Measurements from ENCODE around the gene HINFP. TPM values are rescaled to one million over a fixed set of nuclear protein-coding genes. Genes with fewer than 3 reads are reported as not detected.
"Not testable (repeated sequence)": the region's sequence is repeated elsewhere in the genome, so short reads cannot be mapped to it uniquely, and the experiment has no call there.

HINFP gene
- total RNA-seq, 1 donor from 2014 or later: 58.1 TPM

DNA sequence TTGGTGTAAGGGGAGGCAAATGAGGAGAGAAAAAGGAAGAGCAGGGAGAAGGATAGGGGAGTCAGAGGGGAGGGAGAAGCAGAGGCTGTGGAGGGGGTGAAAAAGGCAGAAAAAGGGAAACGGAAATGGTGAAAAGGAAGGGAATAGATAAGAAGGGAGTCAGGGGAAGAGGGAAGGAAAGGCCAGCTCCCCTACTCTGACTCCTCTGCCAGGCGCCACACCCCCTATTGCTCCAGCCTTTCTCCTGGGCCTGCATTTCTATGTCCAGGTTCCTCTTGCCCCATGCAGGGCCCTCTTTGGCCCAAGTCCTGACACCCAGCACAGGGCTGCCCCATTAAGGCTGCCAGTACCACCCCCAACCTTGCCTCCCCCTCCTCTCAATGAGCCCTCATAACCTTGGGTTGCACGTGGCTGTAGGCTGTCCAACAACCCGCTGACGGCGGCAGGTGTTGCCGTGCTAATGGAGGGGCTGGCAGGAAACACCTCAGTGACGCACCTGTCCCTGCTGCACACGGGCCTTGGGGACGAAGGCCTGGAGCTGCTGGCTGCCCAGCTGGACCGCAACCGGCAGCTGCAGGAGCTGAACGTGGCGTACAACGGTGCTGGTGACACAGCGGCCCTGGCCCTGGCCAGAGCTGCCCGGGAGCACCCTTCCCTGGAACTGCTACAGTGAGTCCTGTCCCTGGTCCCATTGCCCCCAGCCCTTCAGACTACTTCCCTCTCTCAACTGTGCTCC is 60.5 kb downstream of the HINFP start:
- TF ChIP-seq, protein P1, sequence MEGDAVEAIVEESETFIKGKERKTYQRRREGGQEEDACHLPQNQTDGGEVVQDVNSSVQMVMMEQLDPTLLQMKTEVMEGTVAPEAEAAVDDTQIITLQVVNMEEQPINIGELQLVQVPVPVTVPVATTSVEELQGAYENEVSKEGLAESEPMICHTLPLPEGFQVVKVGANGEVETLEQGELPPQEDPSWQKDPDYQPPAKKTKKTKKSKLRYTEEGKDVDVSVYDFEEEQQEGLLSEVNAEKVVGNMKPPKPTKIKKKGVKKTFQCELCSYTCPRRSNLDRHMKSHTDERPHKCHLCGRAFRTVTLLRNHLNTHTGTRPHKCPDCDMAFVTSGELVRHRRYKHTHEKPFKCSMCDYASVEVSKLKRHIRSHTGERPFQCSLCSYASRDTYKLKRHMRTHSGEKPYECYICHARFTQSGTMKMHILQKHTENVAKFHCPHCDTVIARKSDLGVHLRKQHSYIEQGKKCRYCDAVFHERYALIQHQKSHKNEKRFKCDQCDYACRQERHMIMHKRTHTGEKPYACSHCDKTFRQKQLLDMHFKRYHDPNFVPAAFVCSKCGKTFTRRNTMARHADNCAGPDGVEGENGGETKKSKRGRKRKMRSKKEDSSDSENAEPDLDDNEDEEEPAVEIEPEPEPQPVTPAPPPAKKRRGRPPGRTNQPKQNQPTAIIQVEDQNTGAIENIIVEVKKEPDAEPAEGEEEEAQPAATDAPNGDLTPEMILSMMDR (IDR thresholded peaks at IDR 0.05; ENCODE audit: partially characterized antibody, unreplicated experiment): no peak
- Mint-ChIP-seq H3K4me3 (ENCODE audit: unreplicated experiment) (no peak overlapping the region), H3K4me1 (ENCODE audit: low read depth, unreplicated experiment) (peaks cover 1% of the 10 kb centered on the region), H3K9me3 (ENCODE audit: unreplicated experiment) (no peaks in the 10 kb centered on the region), H3K36me3 (ENCODE audit: unreplicated experiment) (no peaks in the 10 kb centered on the region), H3K27me3 (ENCODE audit: unreplicated experiment) (peaks cover 7% of the 10 kb centered on the region), H3K27ac (ENCODE audit: unreplicated experiment) (no peak overlapping the region)
- no peak for DNase-seq

DNA sequence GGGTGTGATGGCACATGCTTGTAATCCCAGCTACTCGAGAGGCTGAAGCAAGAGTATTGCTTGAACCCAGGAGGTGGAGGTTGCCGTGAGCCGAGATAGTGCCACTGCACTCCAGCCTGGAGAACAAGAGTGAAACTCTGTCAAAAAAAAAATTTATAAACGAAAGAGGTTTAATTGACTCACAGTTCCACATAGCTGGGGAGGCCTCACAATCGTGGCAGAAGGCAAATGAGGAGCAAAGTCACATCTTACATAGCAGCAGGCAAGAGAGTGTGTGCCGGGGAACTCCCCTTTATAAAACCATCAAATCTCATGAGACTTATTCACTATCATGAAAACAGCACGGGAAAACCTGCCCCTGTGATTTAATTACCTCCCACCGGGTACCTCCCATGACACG is 63.0 kb downstream of the HINFP start:
- H3K9me3 Mint-ChIP-seq (ENCODE audit: unreplicated experiment); H3K4me1 Mint-ChIP-seq (ENCODE audit: low read depth, unreplicated experiment); H3K27ac Mint-ChIP-seq (ENCODE audit: unreplicated experiment); DNase-seq; H3K27me3 Mint-ChIP-seq (ENCODE audit: unreplicated experiment); H3K4me3 Mint-ChIP-seq (ENCODE audit: unreplicated experiment); H3K36me3 Mint-ChIP-seq (ENCODE audit: unreplicated experiment): not testable (repeated sequence)

Other genes starting within 250 kb of the HINFP start
- gene CXCR5, start 237.7 kb upstream of the HINFP start, total RNA-seq (ENCODE audit: unreplicated experiment): not detected
- gene BCL9L, start 195.7 kb upstream of the HINFP start, total RNA-seq (ENCODE audit: unreplicated experiment): 13.0 TPM
- not detected for gene UPK2, start 165.3 kb upstream of the HINFP start, total RNA-seq (ENCODE audit: unreplicated experiment)
- gene FOXR1, start 149.8 kb upstream of the HINFP start, total RNA-seq (ENCODE audit: unreplicated experiment): not detected
- 72.3 TPM for gene CENATAC, start 123.4 kb upstream of the HINFP start, total RNA-seq (ENCODE audit: unreplicated experiment)
- gene RPS25, start 103.2 kb upstream of the HINFP start, total RNA-seq (ENCODE audit: unreplicated experiment): 673 TPM
- 85.1 TPM for gene TRAPPC4, start 102.8 kb upstream of the HINFP start, total RNA-seq (ENCODE audit: unreplicated experiment)
- gene SLC37A4, start 90.7 kb upstream of the HINFP start, total RNA-seq (ENCODE audit: unreplicated experiment): 21.2 TPM
- 193 TPM for gene HYOU1, start 64.4 kb upstream of the HINFP start, total RNA-seq (ENCODE audit: unreplicated experiment)
- gene VPS11, start 53.8 kb upstream of the HINFP start, total RNA-seq (ENCODE audit: unreplicated experiment): 32.7 TPM
- gene HMBS, start 36.7 kb upstream of the HINFP start, total RNA-seq (ENCODE audit: unreplicated experiment): 30.4 TPM
- 36.1 TPM for gene DPAGT1, start 19.7 kb upstream of the HINFP start, total RNA-seq (ENCODE audit: unreplicated experiment)
- 32.8 TPM for gene C2CD2L, start 14.2 kb upstream of the HINFP start, total RNA-seq (ENCODE audit: unreplicated experiment)
- 2.4 TPM for gene ABCG4, start 27.5 kb downstream of the HINFP start, total RNA-seq (ENCODE audit: unreplicated experiment)
- 1.7 TPM for gene NLRX1, start 47.1 kb downstream of the HINFP start, total RNA-seq (ENCODE audit: unreplicated experiment)
- gene NHERF4, start 63.9 kb downstream of the HINFP start, total RNA-seq (ENCODE audit: unreplicated experiment): not detected
- 40.5 TPM for gene CBL, start 84.8 kb downstream of the HINFP start, total RNA-seq (ENCODE audit: unreplicated experiment)
- gene MCAM, start 195.6 kb downstream of the HINFP start, total RNA-seq (ENCODE audit: unreplicated experiment): 11.4 TPM
- 20.6 TPM for gene RNF26, start 212.9 kb downstream of the HINFP start, total RNA-seq (ENCODE audit: unreplicated experiment)
- 0.32 TPM for gene C1QTNF5, start 219.3 kb downstream of the HINFP start, total RNA-seq (ENCODE audit: unreplicated experiment)
- gene MFRP, start 225.1 kb downstream of the HINFP start, total RNA-seq (ENCODE audit: unreplicated experiment): not detected